Ovary (tissue), 3 donors: ENCODE measurements around the gene ATP5PO.

Experiments used
- EP300 ChIP-seq: sonication (generic); formaldehyde crosslinking; IDR thresholded peaks from one replicate; pipeline ENCODE4 v1.6.1; 2017; ENCODE audit warnings: antibody characterized with exemption
- POLR2A ChIP-seq: fragments of 450-650 bp; IDR thresholded peaks from one replicate; pipeline ENCODE4 v1.6.1; 2017; ENCODE audit warnings: antibody characterized with exemption, mild to moderate bottlenecking, moderate library complexity
- TF ChIP-seq, protein P1 (sequence below), 3 donors: fragments of 450-650 bp in 2 of 3; fragments of 200-600 bp in 1 of 3; IDR thresholded peaks; one replicate each; pipeline versions ENCODE4 v1.5.1 to v1.8.0; 2016 to 2022; ENCODE audit warnings: antibody characterized with exemption in 3 of 3, mild to moderate bottlenecking in 1 of 3
- donor health status: DM: no; HTN: no; CAD: no.

DNA sequence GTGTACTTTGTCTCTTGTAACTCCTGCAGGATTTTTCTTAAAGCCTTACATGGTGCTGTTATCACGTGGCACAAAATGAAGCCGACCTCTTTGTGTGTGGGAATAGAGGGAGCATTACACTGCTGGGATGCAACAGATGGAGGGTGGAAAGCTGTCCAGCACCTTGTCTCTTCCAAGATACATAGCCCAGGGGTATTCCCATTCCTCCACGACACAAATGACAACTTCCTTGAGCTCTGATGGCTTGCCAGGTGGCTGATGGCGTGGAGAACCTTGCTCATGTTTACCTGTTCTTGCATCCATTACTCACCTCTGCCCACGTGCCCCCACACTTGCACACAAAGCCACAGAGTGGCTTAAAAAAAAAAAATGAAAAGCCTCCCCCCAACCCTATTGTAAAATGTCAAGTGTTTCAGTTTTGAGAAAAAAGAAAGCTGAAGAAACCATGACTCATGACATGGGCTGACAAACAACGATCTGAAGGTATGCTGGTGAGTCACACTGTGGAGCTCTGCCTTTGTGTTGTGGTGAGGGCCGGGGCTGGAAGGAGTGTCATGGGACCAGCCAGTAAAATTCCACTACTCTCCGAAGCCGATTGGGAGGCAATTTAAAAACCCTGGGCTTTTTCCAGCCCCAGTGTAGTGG is 32.0 kb upstream of the ATP5PO start:
- TF ChIP-seq, protein P1, sequence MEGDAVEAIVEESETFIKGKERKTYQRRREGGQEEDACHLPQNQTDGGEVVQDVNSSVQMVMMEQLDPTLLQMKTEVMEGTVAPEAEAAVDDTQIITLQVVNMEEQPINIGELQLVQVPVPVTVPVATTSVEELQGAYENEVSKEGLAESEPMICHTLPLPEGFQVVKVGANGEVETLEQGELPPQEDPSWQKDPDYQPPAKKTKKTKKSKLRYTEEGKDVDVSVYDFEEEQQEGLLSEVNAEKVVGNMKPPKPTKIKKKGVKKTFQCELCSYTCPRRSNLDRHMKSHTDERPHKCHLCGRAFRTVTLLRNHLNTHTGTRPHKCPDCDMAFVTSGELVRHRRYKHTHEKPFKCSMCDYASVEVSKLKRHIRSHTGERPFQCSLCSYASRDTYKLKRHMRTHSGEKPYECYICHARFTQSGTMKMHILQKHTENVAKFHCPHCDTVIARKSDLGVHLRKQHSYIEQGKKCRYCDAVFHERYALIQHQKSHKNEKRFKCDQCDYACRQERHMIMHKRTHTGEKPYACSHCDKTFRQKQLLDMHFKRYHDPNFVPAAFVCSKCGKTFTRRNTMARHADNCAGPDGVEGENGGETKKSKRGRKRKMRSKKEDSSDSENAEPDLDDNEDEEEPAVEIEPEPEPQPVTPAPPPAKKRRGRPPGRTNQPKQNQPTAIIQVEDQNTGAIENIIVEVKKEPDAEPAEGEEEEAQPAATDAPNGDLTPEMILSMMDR (IDR thresholded peaks at IDR 0.05): no peak
- TF ChIP-seq POLR2A: no peak
- no peak for TF ChIP-seq EP300
